ENCODE data around the gene ADRA1B. TPM values are rescaled to one million over a fixed set of nuclear protein-coding genes. Genes with fewer than 3 reads are reported as not detected.

Gene ADRA1B
- total and polyA plus RNA-seq, 2 of the 8 experiments (the other 6 are each of a cell fraction or from before 2014, with no cell fraction given), result not detected

DNA sequence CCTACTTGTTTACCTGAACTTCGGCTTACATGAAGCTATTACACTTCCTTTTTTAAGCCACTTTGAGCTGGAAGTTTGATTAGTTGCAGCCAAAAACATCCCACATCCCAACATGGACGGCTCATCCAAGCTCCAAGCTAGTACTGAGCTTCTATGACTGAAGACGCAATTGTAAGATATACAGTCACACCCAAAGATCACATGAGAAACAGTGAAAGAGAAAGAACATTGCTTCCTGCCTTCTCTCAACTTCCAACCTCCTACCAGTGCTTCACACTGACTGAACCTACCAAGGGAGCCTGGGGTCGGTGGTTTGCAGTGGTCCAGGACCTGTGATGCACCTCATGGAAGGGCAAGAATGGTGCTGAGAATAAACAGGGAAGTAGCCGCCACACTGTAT, 27.4 kb upstream of the ADRA1B start:
- no peak overlapping the region for H2BK12ac ChIP-seq (ENCODE audit: low read depth, low read length)
- H3K23ac ChIP-seq (ENCODE audit: insufficient read length), result no peak overlapping the region
- no peaks in the 10 kb centered on the region; a peak in 1 of 7 replicates for H3K4me1 ChIP-seq (replicated peaks in 1 of 4; ENCODE audit: control insufficient read depth in 3 of 4, insufficient read depth in 4 of 4, low read length in 3 of 4)
- H4K5ac ChIP-seq (ENCODE audit: insufficient read length, low read depth, low read length), result no peak overlapping the region
- H2BK20ac ChIP-seq (ENCODE audit: low read length), result no peak overlapping the region
- H3K14ac ChIP-seq (ENCODE audit: insufficient read length), result no peak overlapping the region
- no peaks in the 10 kb centered on the region for H3K79me1 ChIP-seq (ENCODE audit: low read depth, low read length)
- H3K9ac ChIP-seq (replicated peaks in 1 of 4; ENCODE audit: extremely low read depth in 1 of 4, low read depth in 3 of 4, low read length in 3 of 4), result no peak overlapping the region
- no peak overlapping the region for H3K27ac ChIP-seq (ENCODE audit: low read depth, low read length)
- no peak overlapping the region for H3K4ac ChIP-seq (replicated peaks; ENCODE audit: insufficient read length, low read depth, low read length)
- H4K91ac ChIP-seq (replicated peaks; ENCODE audit: insufficient read length, low read length), result no peak overlapping the region
- no peak overlapping the region for H2BK5ac ChIP-seq (ENCODE audit: low read depth, low read length)
- H4K20me1 ChIP-seq (replicated peaks in 1 of 2; ENCODE audit: control insufficient read depth in 1 of 2, insufficient read depth in 2 of 2, low read length in 2 of 2), result no peaks in the 10 kb centered on the region
- POLR2A ChIA-PET (ENCODE audit: partially characterized antibody), result no interaction called here
- H3K18ac ChIP-seq (ENCODE audit: extremely low read depth, low read length), result no peak overlapping the region
- H3K23me2 ChIP-seq (ENCODE audit: low read depth, low read length), result no peaks in the 10 kb centered on the region
- no peak overlapping the region for H2BK120ac ChIP-seq (replicated peaks; ENCODE audit: low read depth, low read length)
- no peak overlapping the region for H3K56ac ChIP-seq (replicated peaks; ENCODE audit: insufficient read length, low read depth, low read length)
- no peaks in the 10 kb centered on the region for H3K27me3 ChIP-seq (replicated peaks in 1 of 4; ENCODE audit: control insufficient read depth in 3 of 4, extremely low read depth in 1 of 4, insufficient read depth in 3 of 4, low read length in 3 of 4)
- H2AFZ ChIP-seq (ENCODE audit: low read length), result no peak overlapping the region
- no peaks in the 10 kb centered on the region for H3K9me3 ChIP-seq (ENCODE audit: insufficient read depth in 2 of 2, low read depth in 1 of 2, low read length in 1 of 2)
- H4K8ac ChIP-seq (ENCODE audit: extremely low read depth, insufficient read depth, low read length), result no peak overlapping the region
- no peak for DNase-seq (ENCODE audit: low read depth in 1 of 2, low spot score in 2 of 2)
- no peaks in the 10 kb centered on the region for H3K79me2 ChIP-seq (ENCODE audit: control insufficient read depth in 1 of 2, insufficient read depth in 2 of 2, low read length in 2 of 2)
- CTCF ChIA-PET (ENCODE audit: partially characterized antibody), result no interaction called here
- H2BK15ac ChIP-seq (ENCODE audit: low read length), result no peak overlapping the region
- H3K4me2 ChIP-seq (ENCODE audit: insufficient read depth in 1 of 2, low read depth in 2 of 2, low read length in 2 of 2), result no peak overlapping the region
- H3K36me3 ChIP-seq (ENCODE audit: control insufficient read depth in 2 of 4, insufficient read depth in 4 of 4, low read length in 3 of 4), result no peaks in the 10 kb centered on the region
- H3K4me3 ChIP-seq (ENCODE audit: extremely low read depth in 1 of 4, insufficient read depth in 2 of 4, low read depth in 3 of 4, low read length in 4 of 4), result no peak overlapping the region
- no peak for FAIRE-seq
- 88% methylated on average over 5 of the region's 5 CpGs; no CpG with 5 or more reads in 1 of the 2 experiments for WGBS, 2 experiments (ENCODE audit: extremely low coverage in 1 of 2, insufficient coverage in 1 of 2, insufficient read length in 1 of 2, insufficient replicate concordance in 2 of 2, low coverage in 1 of 2, low lambda C conversion rate in 2 of 2, missing lambda C conversion rate in 1 of 2)
- no peak overlapping the region for H2AK5ac ChIP-seq (ENCODE audit: low read depth, low read length)
- TF ChIP-seq RAD21 (IDR thresholded peaks at IDR 0.05 in 1 of 2, conservative IDR thresholded peaks at IDR 0.05 in 1 of 2; ENCODE audit: low read depth in 2 of 2, low read length in 2 of 2) (no peak), SP4 (IDR thresholded peaks at IDR 0.05; ENCODE audit: low read length) (no peak), FOSL1 (IDR thresholded peaks at IDR 0.05; ENCODE audit: insufficient read depth, low read depth, low read length) (no peak), TEAD4 (IDR thresholded peaks at IDR 0.05; ENCODE audit: low read depth, low read length) (no peak), SUZ12 (IDR thresholded peaks at IDR 0.05; ENCODE audit: low read length) (no peak), TAF1 (IDR thresholded peaks at IDR 0.05; ENCODE audit: low read depth, low read length) (no peak), YY1 (IDR thresholded peaks at IDR 0.05; ENCODE audit: low read depth, low read length) (no peak), CEBPB (IDR thresholded peaks at IDR 0.05; ENCODE audit: low read depth, low read length) (no peak), GABPA (IDR thresholded peaks at IDR 0.05; ENCODE audit: borderline replicate concordance, insufficient read depth, low read length) (no peak), CBX8 (IDR thresholded peaks at IDR 0.05; ENCODE audit: borderline replicate concordance, low read depth, low read length) (no peak)
- TF ChIP-seq, protein P1, sequence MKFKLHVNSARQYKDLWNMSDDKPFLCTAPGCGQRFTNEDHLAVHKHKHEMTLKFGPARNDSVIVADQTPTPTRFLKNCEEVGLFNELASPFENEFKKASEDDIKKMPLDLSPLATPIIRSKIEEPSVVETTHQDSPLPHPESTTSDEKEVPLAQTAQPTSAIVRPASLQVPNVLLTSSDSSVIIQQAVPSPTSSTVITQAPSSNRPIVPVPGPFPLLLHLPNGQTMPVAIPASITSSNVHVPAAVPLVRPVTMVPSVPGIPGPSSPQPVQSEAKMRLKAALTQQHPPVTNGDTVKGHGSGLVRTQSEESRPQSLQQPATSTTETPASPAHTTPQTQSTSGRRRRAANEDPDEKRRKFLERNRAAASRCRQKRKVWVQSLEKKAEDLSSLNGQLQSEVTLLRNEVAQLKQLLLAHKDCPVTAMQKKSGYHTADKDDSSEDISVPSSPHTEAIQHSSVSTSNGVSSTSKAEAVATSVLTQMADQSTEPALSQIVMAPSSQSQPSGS (IDR thresholded peaks at IDR 0.05; ENCODE audit: low read length), result no peak
